Panc1 (cell line): ENCODE measurements around the gene MCTP1. TPM values are rescaled to one million over a fixed set of nuclear protein-coding genes. Genes with fewer than 3 reads are reported as not detected.

Experiments
- ATAC-seq: fragments of 200-7000 bp; cut with Tn5 transposase; 2 replicates; pipeline ENCODE4 v1.9.1; 2020; ENCODE audit warnings: mild to moderate bottlenecking, moderate library complexity
- BruUV-seq: library from RNA; stranded (reverse); fragments of 400-500 nt; replicated peaks from 2 replicates; lab custom pipeline; 2021; lab: Mats Ljungman, UMichigan
- CTCF ChIA-PET: fragments of 300-600 bp; sonication (Branson Sonifier 250); formaldehyde crosslinking; loops from one replicate; lab custom pipeline; 2022; ENCODE audit warnings: antibody characterized with exemption; lab: Charles Lee
- POLR2A ChIA-PET: fragments of 300-600 bp; sonication (Branson Sonifier 250); formaldehyde crosslinking; loops from one replicate; lab custom pipeline; 2022; ENCODE audit warnings: antibody characterized with exemption; lab: Charles Lee
- DNase-seq: peaks from one replicate; pipeline ENCODE4 v3.0.0-alpha.2; 2010; ENCODE audit warnings: low read depth, low spot score
- H3K27ac ChIP-seq: 2 replicates; pipeline ENCODE4 v1.5.1; 2011; ENCODE audit warnings: mild to moderate bottlenecking, low read length, inconsistent platforms
- H3K27me3 ChIP-seq: fragments of 200-500 bp; sonication (Bioruptor generic); 2 replicates; pipeline ENCODE4 v1.6.0; 2014; ENCODE audit warnings: low read length, inconsistent platforms; ENCODE audit not compliant: control insufficient read depth, insufficient read depth
- H3K36me3 ChIP-seq: fragments of 200-500 bp; sonication (Bioruptor generic); 2 replicates; pipeline ENCODE4 v1.5.1; 2014; ENCODE audit warnings: inconsistent platforms, mild to moderate bottlenecking, low read length, moderate library complexity; ENCODE audit not compliant: control insufficient read depth, insufficient read depth
- H3K4me1 ChIP-seq: 2 replicates; pipeline ENCODE4 v1.5.1; 2011; ENCODE audit warnings: inconsistent platforms, mild to moderate bottlenecking, low read length, moderate library complexity; ENCODE audit not compliant: control insufficient read depth, insufficient read depth
- H3K4me3 ChIP-seq, 2 experiments: 2 replicates each; pipeline ENCODE4 v1.5.1; 2011 to 2012; ENCODE audit warnings: low read depth in 2 of 2, low read length in 2 of 2, mild to moderate bottlenecking in 2 of 2, inconsistent platforms in 1 of 2, moderate library complexity in 1 of 2
- H3K9me3 ChIP-seq: fragments of 200-500 bp; sonication (Bioruptor generic); 2 replicates; pipeline ENCODE4 v1.5.1; 2014; ENCODE audit warnings: low read depth, mild to moderate bottlenecking, inconsistent platforms, low read length, moderate library complexity; ENCODE audit not compliant: control insufficient read depth, insufficient read depth
- POLR2AphosphoS5 ChIP-seq: IDR thresholded peaks from 2 replicates; pipeline ENCODE4 v1.6.1; 2012; ENCODE audit warnings: mild to moderate bottlenecking, low read depth, low read length, moderate library complexity
- REST ChIP-seq, 2 experiments: IDR thresholded peaks; 2 replicates each; pipeline ENCODE4 v1.6.1; 2011 to 2012; ENCODE audit warnings: low read depth in 2 of 2, control low read depth in 1 of 2, low read length in 1 of 2, mild to moderate bottlenecking in 1 of 2, moderate library complexity in 1 of 2; ENCODE audit not compliant: insufficient read depth in 1 of 2
- SIN3A ChIP-seq: IDR thresholded peaks from 2 replicates; pipeline ENCODE4 v1.6.1; 2012; ENCODE audit warnings: low read depth, mild to moderate bottlenecking, low read length, moderate library complexity, borderline replicate concordance; ENCODE audit not compliant: insufficient read depth
- TCF7L2 ChIP-seq: IDR thresholded peaks from 2 replicates; pipeline ENCODE4 v1.6.1; 2011; ENCODE audit warnings: mild to moderate bottlenecking, low read depth, low read length, inconsistent platforms
- in situ Hi-C: cut with HindIII; loops from 2 replicates; pipeline ENCODE4 v1.10.0; 2016; ENCODE audit warnings: low sequenced_read_pairs, low pct_unique_long_range_greater_than_20kb
- intact Hi-C: fragments of 100-400 bp; cut with micrococcal nuclease; formaldehyde crosslinking; loops from one replicate; pipeline ENCODE4 v1.10.0; 2022; ENCODE audit not compliant: unreplicated experiment
- total RNA-seq: library from RNA; stranded (reverse); gene quantifications from one replicate; pipeline ENCODE4 v1.2.1, GENCODE V29; 2021; ENCODE audit not compliant: unreplicated experiment
- TF ChIP-seq, protein P1 (sequence below): fragments of 450-650 bp; IDR thresholded peaks from 2 replicates; pipeline ENCODE4 v1.5.1; 2017; ENCODE audit warnings: mild to moderate bottlenecking

Gene MCTP1
- total RNA-seq, 1 experiment from 2014 or later: 39.8 TPM

GRCh38 chr5:95044096-95044495 is 240.8 kb downstream of the MCTP1 start:
- DNase-seq: no peak
- in situ Hi-C loops (no loop called here), intact Hi-C loops (no loop called here)
- no peaks in the 10 kb centered on the region for H3K27me3 ChIP-seq
- BruUV-seq: no TSS peak
- H3K36me3 ChIP-seq: no peaks in the 10 kb centered on the region
- CTCF ChIA-PET: no interaction called here
- TF ChIP-seq, protein P1, sequence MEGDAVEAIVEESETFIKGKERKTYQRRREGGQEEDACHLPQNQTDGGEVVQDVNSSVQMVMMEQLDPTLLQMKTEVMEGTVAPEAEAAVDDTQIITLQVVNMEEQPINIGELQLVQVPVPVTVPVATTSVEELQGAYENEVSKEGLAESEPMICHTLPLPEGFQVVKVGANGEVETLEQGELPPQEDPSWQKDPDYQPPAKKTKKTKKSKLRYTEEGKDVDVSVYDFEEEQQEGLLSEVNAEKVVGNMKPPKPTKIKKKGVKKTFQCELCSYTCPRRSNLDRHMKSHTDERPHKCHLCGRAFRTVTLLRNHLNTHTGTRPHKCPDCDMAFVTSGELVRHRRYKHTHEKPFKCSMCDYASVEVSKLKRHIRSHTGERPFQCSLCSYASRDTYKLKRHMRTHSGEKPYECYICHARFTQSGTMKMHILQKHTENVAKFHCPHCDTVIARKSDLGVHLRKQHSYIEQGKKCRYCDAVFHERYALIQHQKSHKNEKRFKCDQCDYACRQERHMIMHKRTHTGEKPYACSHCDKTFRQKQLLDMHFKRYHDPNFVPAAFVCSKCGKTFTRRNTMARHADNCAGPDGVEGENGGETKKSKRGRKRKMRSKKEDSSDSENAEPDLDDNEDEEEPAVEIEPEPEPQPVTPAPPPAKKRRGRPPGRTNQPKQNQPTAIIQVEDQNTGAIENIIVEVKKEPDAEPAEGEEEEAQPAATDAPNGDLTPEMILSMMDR: no peak
- no peak for TF ChIP-seq POLR2AphosphoS5
- POLR2A ChIA-PET: no interaction called here
- H3K27ac ChIP-seq: no peak overlapping the region
- no peaks in the 10 kb centered on the region for H3K9me3 ChIP-seq
- H3K4me3 ChIP-seq: no peak overlapping the region
- ATAC-seq: no peak
- peaks cover 20% of the 10 kb centered on the region for H3K4me1 ChIP-seq

- no TSS peak for BruUV-seq
- Histone ChIP-seq H3K36me3 (no peaks in the 10 kb centered on the region), H3K4me1 (peaks cover 20% of the 10 kb centered on the region), H3K27me3 (no peaks in the 10 kb centered on the region), H3K4me3 (no peak overlapping the region), H3K27ac (peak overlapping the region; percentile 21; the same call in 1 of the 2 replicates), H3K9me3 (no peaks in the 10 kb centered on the region)
- intact Hi-C loops: no loop called here
- ATAC-seq (peak; percentile 50; the same call in 1 of the 2 replicates), DNase-seq (no peak)
- in situ Hi-C loops: no loop called here
- POLR2A ChIA-PET: no interaction called here
- no peak for TF ChIP-seq POLR2AphosphoS5
- CTCF ChIA-PET: no interaction called here
These were observed 241.2 kb downstream of the MCTP1 start for GRCh38 chr5:95043648-95044047.

DNA sequence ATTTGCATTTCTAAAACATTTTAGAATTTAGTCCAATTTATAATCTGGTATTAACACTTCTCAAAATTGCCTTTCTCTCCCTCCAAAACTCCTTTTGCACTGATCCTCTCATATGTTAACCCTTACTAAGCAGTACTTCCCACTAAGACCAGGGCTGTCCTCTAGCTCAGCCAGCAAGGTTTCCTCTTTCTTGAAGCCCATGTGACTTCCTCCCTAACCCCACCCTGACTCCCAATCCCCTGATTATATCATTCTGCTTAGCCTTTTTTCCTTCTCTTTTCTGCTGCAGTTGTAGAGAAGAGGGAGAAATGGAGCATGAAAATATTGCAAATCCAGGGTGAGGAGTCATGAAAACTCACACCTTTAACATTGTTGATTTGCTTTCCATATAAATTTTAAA is 241.7 kb downstream of the MCTP1 start:
- no peaks in the 10 kb centered on the region for H3K27me3 ChIP-seq
- H3K36me3 ChIP-seq: no peaks in the 10 kb centered on the region
- CTCF ChIA-PET: no interaction called here
- DNase-seq (no peak), ATAC-seq (no peak)
- POLR2A ChIA-PET: no interaction called here
- BruUV-seq: no TSS peak
- no peak overlapping the region for H3K27ac ChIP-seq
- H3K9me3 ChIP-seq: no peaks in the 10 kb centered on the region
- in situ Hi-C loops (no loop called here), intact Hi-C loops (no loop called here)
- no peak overlapping the region for H3K4me3 ChIP-seq
- TF ChIP-seq POLR2AphosphoS5 (no peak), SIN3A (no peak), TCF7L2 (no peak), REST (IDR thresholded peaks at IDR 0.05; ENCODE audit: insufficient read depth in 1 of 2, low read depth in 2 of 2, low read length in 1 of 2) (no peak)
- TF ChIP-seq, protein P1: no peak
- H3K4me1 ChIP-seq: peaks cover 20% of the 10 kb centered on the region
